HEK293 (cell line): Measurements from ENCODE around the gene UBAP2L.

Experiments used
- BCL11B ChIP-seq: fragments of 450-650 bp; formaldehyde crosslinking; IDR thresholded peaks from 2 replicates; pipeline ENCODE4 v1.5.1; 2016; ENCODE audit warnings: low read depth, missing biosample characterization, missing genetic modification characterization
- CTCF ChIP-seq: fragments of 450-650 bp; formaldehyde crosslinking; IDR thresholded peaks from 2 replicates; pipeline ENCODE4 v1.5.1; 2016; ENCODE audit warnings: missing biosample characterization, missing genetic modification characterization
- ELK4 ChIP-seq: IDR thresholded peaks from 2 replicates; pipeline ENCODE4 v1.6.1; 2011; ENCODE audit warnings: mild to moderate bottlenecking, low read depth, low read length, borderline replicate concordance
- FEZF1 ChIP-seq: fragments of 450-650 bp; formaldehyde crosslinking; IDR thresholded peaks from 2 replicates; pipeline ENCODE4 v1.5.1; 2016; ENCODE audit warnings: missing biosample characterization, missing genetic modification characterization
- HOXA7 ChIP-seq: sonication (generic); formaldehyde crosslinking; IDR thresholded peaks from 2 replicates; pipeline ENCODE4 v1.8.1; 2022; ENCODE audit warnings: missing genetic modification reagents, borderline replicate concordance
- MZF1 ChIP-seq: fragments of 450-650 bp; formaldehyde crosslinking; IDR thresholded peaks from 2 replicates; pipeline ENCODE4 v1.5.1; 2017; ENCODE audit warnings: missing biosample characterization, missing genetic modification characterization, borderline replicate concordance
- OVOL3 ChIP-seq: fragments of 450-650 bp; formaldehyde crosslinking; IDR thresholded peaks from 2 replicates; pipeline ENCODE4 v1.5.1; 2016; ENCODE audit warnings: missing biosample characterization, missing genetic modification characterization
- TSHZ1 ChIP-seq: fragments of 450-650 bp; formaldehyde crosslinking; IDR thresholded peaks from 2 replicates; pipeline ENCODE4 v1.5.1; 2016; ENCODE audit warnings: missing biosample characterization, missing genetic modification characterization, borderline replicate concordance
- ZBTB1 ChIP-seq: fragments of 450-650 bp; formaldehyde crosslinking; IDR thresholded peaks from 2 replicates; pipeline ENCODE4 v1.5.1; 2016; ENCODE audit warnings: missing biosample characterization, missing genetic modification characterization
- ZBTB44 ChIP-seq: fragments of 450-650 bp; IDR thresholded peaks from 2 replicates; pipeline ENCODE4 v1.5.1; 2018; ENCODE audit warnings: missing biosample characterization, mild to moderate bottlenecking, missing genetic modification characterization
- ZFP37 ChIP-seq: fragments of 450-650 bp; formaldehyde crosslinking; IDR thresholded peaks from 2 replicates; pipeline ENCODE4 v1.5.1; 2016; ENCODE audit warnings: missing biosample characterization, missing genetic modification characterization
- ZNF133 ChIP-seq: fragments of 450-650 bp; formaldehyde crosslinking; IDR thresholded peaks from 2 replicates; pipeline ENCODE4 v1.5.1; 2016; ENCODE audit warnings: missing biosample characterization, missing genetic modification characterization
- ZNF148 ChIP-seq: fragments of 450-650 bp; formaldehyde crosslinking; IDR thresholded peaks from 2 replicates; pipeline ENCODE4 v1.5.0; 2017; ENCODE audit warnings: missing biosample characterization, missing genetic modification characterization, borderline replicate concordance
- ZNF157 ChIP-seq: fragments of 450-650 bp; formaldehyde crosslinking; IDR thresholded peaks from 2 replicates; pipeline ENCODE4 v1.5.1; 2016; ENCODE audit warnings: missing biosample characterization, missing genetic modification characterization
- ZNF280C ChIP-seq: fragments of 450-650 bp; formaldehyde crosslinking; IDR thresholded peaks from 2 replicates; pipeline ENCODE4 v1.5.1; 2016; ENCODE audit warnings: missing biosample characterization, missing genetic modification characterization
- ZNF354C ChIP-seq: fragments of 450-650 bp; formaldehyde crosslinking; IDR thresholded peaks from 2 replicates; pipeline ENCODE4 v1.5.1; 2016; ENCODE audit warnings: missing biosample characterization, missing genetic modification characterization, low read depth, borderline replicate concordance
- ZNF501 ChIP-seq: fragments of 450-650 bp; formaldehyde crosslinking; IDR thresholded peaks from 2 replicates; pipeline ENCODE4 v1.5.1; 2016; ENCODE audit warnings: missing biosample characterization, missing genetic modification characterization
- ZNF521 ChIP-seq: fragments of 450-650 bp; formaldehyde crosslinking; IDR thresholded peaks from 2 replicates; pipeline ENCODE4 v1.5.1; 2017; ENCODE audit warnings: missing biosample characterization, mild to moderate bottlenecking, missing genetic modification characterization
- ZNF548 ChIP-seq: fragments of 450-650 bp; formaldehyde crosslinking; IDR thresholded peaks from 2 replicates; pipeline ENCODE4 v1.5.1; 2016; ENCODE audit warnings: missing biosample characterization, missing genetic modification characterization
- ZNF571 ChIP-seq: fragments of 450-650 bp; formaldehyde crosslinking; IDR thresholded peaks from 2 replicates; pipeline ENCODE4 v1.5.0; 2017; ENCODE audit warnings: missing biosample characterization, missing genetic modification characterization
- ZNF629 ChIP-seq: fragments of 450-650 bp; formaldehyde crosslinking; IDR thresholded peaks from 2 replicates; pipeline ENCODE4 v1.5.1; 2017; ENCODE audit warnings: missing biosample characterization, missing genetic modification characterization
- ZNF704 ChIP-seq: fragments of 450-650 bp; formaldehyde crosslinking; IDR thresholded peaks from 2 replicates; pipeline ENCODE4 v1.5.1; 2016; ENCODE audit warnings: missing biosample characterization, missing genetic modification characterization
- ZNF707 ChIP-seq: fragments of 450-650 bp; formaldehyde crosslinking; IDR thresholded peaks from 2 replicates; pipeline ENCODE4 v1.5.1; 2016; ENCODE audit warnings: missing biosample characterization, missing genetic modification characterization
- ZNF776 ChIP-seq: fragments of 450-650 bp; formaldehyde crosslinking; IDR thresholded peaks from 2 replicates; pipeline ENCODE4 v1.5.0; 2017; ENCODE audit warnings: missing biosample characterization, missing genetic modification characterization, borderline replicate concordance
- ZNF791 ChIP-seq: fragments of 450-650 bp; formaldehyde crosslinking; IDR thresholded peaks from 2 replicates; pipeline ENCODE4 v1.5.1; 2016; ENCODE audit warnings: missing biosample characterization, missing genetic modification characterization
- ZXDB ChIP-seq: fragments of 450-650 bp; formaldehyde crosslinking; IDR thresholded peaks from 2 replicates; pipeline ENCODE4 v1.5.1; 2016; ENCODE audit warnings: missing biosample characterization, missing genetic modification characterization

Gene UBAP2L

GRCh38 chr1:154272217-154272998, 51.7 kb downstream of the UBAP2L start, which contains the start of gene HAX1 (continued):
- TF ChIP-seq ZNF148 (tag by site-specific recombination), result no peak
- TF ChIP-seq ZFP37 (tag by site-specific recombination), result no peak
- no peak for TF ChIP-seq BCL11B (tag by site-specific recombination)
- no peak for TF ChIP-seq FEZF1 (tag by site-specific recombination)
- TF ChIP-seq ZNF133 (tag by site-specific recombination), result no peak
- TF ChIP-seq ZNF707 (tag by site-specific recombination), result no peak
- TF ChIP-seq OVOL3 (tag by site-specific recombination), result no peak
- no peak for TF ChIP-seq TSHZ1 (tag by site-specific recombination)
- TF ChIP-seq ZNF501 (tag by site-specific recombination), result peak; percentile 93
- no peak for TF ChIP-seq HOXA7 (CRISPR knock-in tag)
- TF ChIP-seq ZXDB, result peak; percentile 85
- peak; percentile 93 for TF ChIP-seq CTCF (tag by site-specific recombination)
- TF ChIP-seq ZNF776 (tag by site-specific recombination), result no peak
- no peak for TF ChIP-seq ZNF548 (tag by site-specific recombination)
- TF ChIP-seq ZBTB1 (tag by site-specific recombination), result no peak
- TF ChIP-seq ZNF157 (tag by site-specific recombination), result no peak
- no peak for TF ChIP-seq ZNF791 (tag by site-specific recombination)
- TF ChIP-seq ZNF354C, result no peak
- TF ChIP-seq MZF1 (tag by site-specific recombination), result no peak
- TF ChIP-seq ZNF521 (tag by site-specific recombination), result no peak
- no peak for TF ChIP-seq ELK4
- no peak for TF ChIP-seq ZNF280C (tag by site-specific recombination)
- peak; percentile 97 for TF ChIP-seq ZNF629
- no peak for TF ChIP-seq ZNF704 (tag by site-specific recombination)
- TF ChIP-seq ZBTB44 (tag by site-specific recombination), result no peak; the same call in 1 of the 2 replicates
- no peak for TF ChIP-seq ZNF571 (tag by site-specific recombination)
